ENCODE measurements around the gene HHEX. TPM values are rescaled to one million over a fixed set of nuclear protein-coding genes. Genes with fewer than 3 reads are reported as not detected.

Gene HHEX
- polyA plus RNA-seq, 1 donor (not counting 4 experiments of a cell fraction or from before 2014, with no cell fraction given) = not detected

DNA sequence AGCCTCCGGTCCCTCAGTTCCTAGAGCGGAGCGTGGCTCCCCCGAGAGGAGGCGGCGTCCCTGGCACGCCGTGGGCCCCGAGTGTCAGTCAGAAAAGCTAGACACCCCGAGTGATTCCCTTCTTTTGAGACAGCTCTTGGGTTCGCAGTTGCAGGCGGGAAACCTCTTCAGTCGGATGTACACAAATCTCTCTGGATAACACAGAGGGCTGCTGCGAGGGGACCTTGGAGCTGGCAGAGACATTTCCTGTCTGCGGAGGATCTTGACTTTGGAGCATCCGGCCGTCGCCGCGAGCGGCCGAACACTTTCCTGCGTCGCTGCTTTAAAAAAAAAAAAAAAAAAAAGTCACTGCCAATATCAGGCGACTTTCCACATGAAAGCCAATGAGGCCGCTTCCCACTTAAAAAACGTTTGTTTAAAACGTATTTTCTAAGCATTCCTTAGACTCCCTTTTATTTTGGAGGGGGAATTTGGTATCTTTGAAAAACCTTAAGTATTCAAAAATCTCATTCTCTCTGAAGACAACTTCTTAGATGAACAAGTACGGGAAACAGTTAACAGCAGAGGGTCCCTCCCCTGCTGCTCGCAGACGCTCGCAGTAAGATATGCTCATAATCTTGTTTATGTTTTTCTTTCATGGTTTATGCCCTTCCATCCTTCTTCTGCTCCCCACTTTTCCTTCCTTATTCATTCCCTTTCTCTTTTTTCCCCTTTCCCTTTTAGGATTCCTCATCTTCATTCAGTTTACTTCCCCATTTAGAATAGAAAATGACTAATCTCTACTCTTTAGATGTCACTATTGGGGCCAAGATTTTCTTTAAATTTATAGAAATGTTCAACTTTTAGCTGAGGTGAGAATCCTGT is 10.0 kb downstream of the HHEX start:
- DNase-seq (ENCODE audit: low read depth, low spot score) (no peak), FAIRE-seq (no peak)
- peaks cover 50% of the 10 kb centered on the region for H3K27me3 ChIP-seq (ENCODE audit: control insufficient read depth, extremely low read depth, insufficient read depth, low read length)
- no peaks in the 10 kb centered on the region for H3K79me2 ChIP-seq (ENCODE audit: control insufficient read depth, insufficient read depth, low read length)
- no peaks in the 10 kb centered on the region for H3K36me3 ChIP-seq (ENCODE audit: control insufficient read depth in 2 of 2, extremely low read depth in 1 of 2, insufficient read depth in 2 of 2, low read length in 2 of 2)
- no peak overlapping the region for H3K27ac ChIP-seq (ENCODE audit: control insufficient read depth, insufficient read depth, low read length)
- H3K9me3 ChIP-seq (ENCODE audit: control insufficient read depth, low read depth, low read length) = no peaks in the 10 kb centered on the region
- peaks cover 3% of the 10 kb centered on the region for H3K4me1 ChIP-seq (ENCODE audit: control insufficient read depth, extremely low read depth, insufficient read depth, low read length)
- peak overlapping the region; percentile 2 for H3K9ac ChIP-seq (ENCODE audit: control insufficient read depth, extremely low read depth, insufficient read depth, low read length)
- no peaks in the 10 kb centered on the region for H4K20me1 ChIP-seq (ENCODE audit: control insufficient read depth, extremely low read depth, insufficient read depth, low read length)
- TF ChIP-seq EZH2 (IDR thresholded peaks at IDR 0.05; ENCODE audit: low read length) = peak; percentile 47
- TF ChIP-seq, protein P1, sequence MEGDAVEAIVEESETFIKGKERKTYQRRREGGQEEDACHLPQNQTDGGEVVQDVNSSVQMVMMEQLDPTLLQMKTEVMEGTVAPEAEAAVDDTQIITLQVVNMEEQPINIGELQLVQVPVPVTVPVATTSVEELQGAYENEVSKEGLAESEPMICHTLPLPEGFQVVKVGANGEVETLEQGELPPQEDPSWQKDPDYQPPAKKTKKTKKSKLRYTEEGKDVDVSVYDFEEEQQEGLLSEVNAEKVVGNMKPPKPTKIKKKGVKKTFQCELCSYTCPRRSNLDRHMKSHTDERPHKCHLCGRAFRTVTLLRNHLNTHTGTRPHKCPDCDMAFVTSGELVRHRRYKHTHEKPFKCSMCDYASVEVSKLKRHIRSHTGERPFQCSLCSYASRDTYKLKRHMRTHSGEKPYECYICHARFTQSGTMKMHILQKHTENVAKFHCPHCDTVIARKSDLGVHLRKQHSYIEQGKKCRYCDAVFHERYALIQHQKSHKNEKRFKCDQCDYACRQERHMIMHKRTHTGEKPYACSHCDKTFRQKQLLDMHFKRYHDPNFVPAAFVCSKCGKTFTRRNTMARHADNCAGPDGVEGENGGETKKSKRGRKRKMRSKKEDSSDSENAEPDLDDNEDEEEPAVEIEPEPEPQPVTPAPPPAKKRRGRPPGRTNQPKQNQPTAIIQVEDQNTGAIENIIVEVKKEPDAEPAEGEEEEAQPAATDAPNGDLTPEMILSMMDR (optimal IDR thresholded peaks at IDR 0.05 in 1 of 3, IDR thresholded peaks at IDR 0.05 in 1 of 3, conservative IDR thresholded peaks at IDR 0.05 in 1 of 3; ENCODE audit: extremely low read depth in 1 of 3, insufficient read depth in 2 of 3, low read length in 3 of 3) = no peak
- peak overlapping the region; percentile 8 for H2AFZ ChIP-seq (ENCODE audit: control insufficient read depth, low read length)
- H3K4me3 ChIP-seq (ENCODE audit: control insufficient read depth in 2 of 3, extremely low read depth in 1 of 3, insufficient read depth in 2 of 3, low read depth in 1 of 3, low read length in 3 of 3) = peak overlapping the region; percentile 16 to 52 (median 37)
- H3K4me2 ChIP-seq (ENCODE audit: control insufficient read depth, extremely low read depth, insufficient read depth, low read depth, low read length) = peak overlapping the region; percentile 74
- no peaks in the 10 kb centered on the region for H3K9me1 ChIP-seq (ENCODE audit: control insufficient read depth, extremely low read depth, insufficient read depth, low read length)
- dilution Hi-C loops (cut with MboI; ENCODE audit: extremely low pct_ligation_motif_present, low sequenced_read_pairs) = no loop called here

DNA sequence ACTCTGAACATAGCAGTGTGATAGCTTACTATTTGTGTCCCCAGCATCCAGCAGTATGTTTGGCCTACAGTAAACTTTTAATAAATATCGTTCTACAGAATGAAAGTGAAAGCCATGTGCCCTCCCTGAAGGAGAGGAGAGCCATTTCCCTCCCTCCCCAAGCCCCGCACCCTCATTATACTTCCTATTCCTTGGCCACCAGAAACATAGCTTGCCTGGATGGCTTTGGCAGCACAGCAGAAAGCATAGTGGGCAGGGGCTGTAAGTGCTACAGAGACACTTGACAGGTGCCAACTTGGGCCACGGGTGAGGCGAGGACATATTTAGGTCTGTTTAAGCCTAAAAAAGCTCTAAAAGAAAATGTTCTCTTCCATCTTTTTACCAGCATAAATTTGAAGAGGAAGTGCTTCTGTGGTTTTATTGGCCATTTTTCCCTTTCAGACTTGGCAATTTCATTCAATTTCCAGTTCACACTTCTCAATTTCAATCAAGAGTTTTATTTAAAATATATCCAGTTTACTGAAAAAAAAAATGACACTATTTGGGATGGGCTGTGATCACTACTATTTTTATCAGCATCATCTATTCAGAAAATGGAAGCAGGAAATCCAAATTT is 12.7 kb downstream of the HHEX start:
- no peaks in the 10 kb centered on the region for H3K9me1 ChIP-seq (ENCODE audit: control insufficient read depth, extremely low read depth, insufficient read depth, low read length)
- H4K20me1 ChIP-seq (ENCODE audit: control insufficient read depth, extremely low read depth, insufficient read depth, low read length) = no peaks in the 10 kb centered on the region
- dilution Hi-C loops (cut with MboI; ENCODE audit: extremely low pct_ligation_motif_present, low sequenced_read_pairs) = no loop called here
- H2AFZ ChIP-seq (ENCODE audit: control insufficient read depth, low read length) = no peak overlapping the region
- H3K36me3 ChIP-seq (ENCODE audit: control insufficient read depth in 2 of 2, extremely low read depth in 1 of 2, insufficient read depth in 2 of 2, low read length in 2 of 2) = no peaks in the 10 kb centered on the region
- H3K4me3 ChIP-seq (ENCODE audit: control insufficient read depth in 2 of 3, extremely low read depth in 1 of 3, insufficient read depth in 2 of 3, low read depth in 1 of 3, low read length in 3 of 3) = no peak overlapping the region
- peaks cover 35% of the 10 kb centered on the region for H3K27me3 ChIP-seq (ENCODE audit: control insufficient read depth, extremely low read depth, insufficient read depth, low read length)
- H3K9ac ChIP-seq (ENCODE audit: control insufficient read depth, extremely low read depth, insufficient read depth, low read length) = no peak overlapping the region
- H3K9me3 ChIP-seq (ENCODE audit: control insufficient read depth, low read depth, low read length) = no peaks in the 10 kb centered on the region
- no peak overlapping the region for H3K4me2 ChIP-seq (ENCODE audit: control insufficient read depth, extremely low read depth, insufficient read depth, low read depth, low read length)
- FAIRE-seq (no peak), DNase-seq (ENCODE audit: low read depth, low spot score) (no peak)
- H3K4me1 ChIP-seq (ENCODE audit: control insufficient read depth, extremely low read depth, insufficient read depth, low read length) = no peaks in the 10 kb centered on the region
- TF ChIP-seq EZH2 (IDR thresholded peaks at IDR 0.05; ENCODE audit: low read length) = no peak
- TF ChIP-seq, protein P1 (optimal IDR thresholded peaks at IDR 0.05 in 1 of 3, IDR thresholded peaks at IDR 0.05 in 1 of 3, conservative IDR thresholded peaks at IDR 0.05 in 1 of 3; ENCODE audit: extremely low read depth in 1 of 3, insufficient read depth in 2 of 3, low read length in 3 of 3) = no peak
- H3K79me2 ChIP-seq (ENCODE audit: control insufficient read depth, insufficient read depth, low read length) = no peaks in the 10 kb centered on the region
- H3K27ac ChIP-seq (ENCODE audit: control insufficient read depth, insufficient read depth, low read length) = no peak overlapping the region
